Thymus (tissue), 11 donors: ENCODE results near the gene SCYGR7. TPM values are rescaled to one million over a fixed set of nuclear protein-coding genes. Genes with fewer than 3 reads are reported as not detected.
"Not testable (repeated sequence)": the region's sequence is repeated elsewhere in the genome, so short reads cannot be mapped to it uniquely, and the experiment has no call there.

Source experiments
- DNase-seq, 9 donors: peaks; one replicate each; pipeline ENCODE4 v3.0.0-alpha.2; 2013; ENCODE audit warnings: low spot score in 9 of 9, low read depth in 6 of 9, missing footprints in 1 of 9
- H3K27ac ChIP-seq, 2 donors: one replicate each; pipeline ENCODE4 v1.5.1; 2013; ENCODE audit warnings: control low read depth in 1 of 2, low read depth in 1 of 2, low read length in 1 of 2, mild to moderate bottlenecking in 1 of 2, moderate library complexity in 1 of 2
- H3K27me3 ChIP-seq, 2 donors: one replicate each; pipeline ENCODE4 v1.5.1; 2013; ENCODE audit warnings: low read length in 1 of 2; ENCODE audit not compliant: control insufficient read depth in 2 of 2, insufficient read depth in 1 of 2
- H3K36me3 ChIP-seq, 2 donors: one replicate each; pipeline ENCODE4 v1.5.1; 2013; ENCODE audit warnings: low read length in 1 of 2, mild to moderate bottlenecking in 1 of 2, moderate library complexity in 1 of 2; ENCODE audit not compliant: control insufficient read depth in 2 of 2, insufficient read depth in 2 of 2
- H3K4me1 ChIP-seq, 2 donors: one replicate each; pipeline ENCODE4 v1.5.1; 2013; ENCODE audit warnings: low read length in 2 of 2; ENCODE audit not compliant: control insufficient read depth in 2 of 2, insufficient read depth in 2 of 2
- H3K4me3 ChIP-seq, 2 donors: one replicate each; pipeline ENCODE4 v1.5.1; 2013; ENCODE audit warnings: low read length in 2 of 2, control low read depth in 1 of 2, mild to moderate bottlenecking in 1 of 2
- H3K9me3 ChIP-seq, 2 donors: one replicate each; pipeline ENCODE4 v1.5.1; 2013; ENCODE audit warnings: low read length in 1 of 2, mild to moderate bottlenecking in 1 of 2; ENCODE audit not compliant: control insufficient read depth in 2 of 2, insufficient read depth in 1 of 2
- WGBS: extraction: QIAGEN DNeasy Blood & Tissue Kit; methylation state at CpG from one replicate; pipeline ENCODE4 v1.1.7; 2013; 5-methylcytosine and 5-hydroxymethylcytosine counted together
- polyA plus RNA-seq: library from polyadenylated mRNA; stranded (reverse); fragments of 200-250 nt; gene quantifications from one replicate; pipeline ENCODE4 v1.2.3, GENCODE V29; 2013
- total RNA-seq: library from RNA; stranded (reverse); fragments of 120-200 nt; gene quantifications from one replicate; pipeline ENCODE4 v1.2.4, GENCODE V29; 2013
- donor health status: healthy.

SCYGR7 gene
- total and polyA plus RNA-seq, 2 donors = not detected

DNA sequence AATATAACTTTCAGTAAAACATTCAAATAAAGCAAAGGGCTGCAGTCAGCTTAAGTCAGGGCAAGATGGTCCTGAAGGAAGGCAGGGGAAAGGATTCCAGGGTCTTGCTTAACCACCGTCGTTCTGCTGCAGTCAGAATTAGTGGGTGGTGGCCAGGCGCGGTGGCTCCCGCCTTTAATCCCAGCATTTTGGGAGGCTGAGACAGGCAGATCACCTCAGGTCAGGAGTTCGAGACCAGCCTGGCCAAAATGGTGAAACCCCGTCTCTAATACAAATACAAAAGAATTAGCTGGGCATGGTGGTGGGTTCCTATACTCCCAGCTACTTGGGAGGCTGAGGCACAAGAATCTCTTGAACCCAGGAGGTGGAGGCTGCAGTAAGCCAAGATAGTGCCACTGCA lies 17.1 kb upstream of the SCYGR7 start:
- WGBS = 98% methylated on average over 7 of the region's 7 CpGs
- Histone ChIP-seq H3K9me3 (no peaks in the 10 kb centered on the region), H3K27ac (no peak overlapping the region), H3K36me3 (no peaks in the 10 kb centered on the region), H3K4me3 (no peak overlapping the region), H3K27me3 (no peaks in the 10 kb centered on the region), H3K4me1 (no peaks in the 10 kb centered on the region)
- DNase-seq = no peak

DNA sequence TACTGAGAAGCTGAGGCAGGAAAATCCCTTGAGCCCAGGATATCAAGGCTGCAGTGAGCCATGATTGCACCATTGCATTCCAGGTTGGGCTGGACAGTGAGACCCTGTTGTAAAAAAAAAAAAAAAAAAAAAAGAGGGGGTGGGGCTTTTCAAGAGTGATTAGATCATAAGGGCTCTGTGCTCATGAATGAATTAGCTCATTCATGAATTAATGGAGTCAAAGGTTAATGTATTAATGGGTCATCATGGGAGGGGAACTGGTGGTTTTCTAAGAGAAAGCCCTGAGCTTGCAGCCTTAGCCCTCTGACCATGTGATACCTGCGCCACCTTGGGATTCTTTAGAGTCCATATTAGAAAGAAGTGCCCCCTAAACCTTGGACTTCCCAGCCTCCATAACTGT lies 14.8 kb upstream of the SCYGR7 start:
- Histone ChIP-seq H3K27ac (no peak overlapping the region), H3K4me1 (no peaks in the 10 kb centered on the region), H3K36me3 (no peaks in the 10 kb centered on the region), H3K9me3 (no peaks in the 10 kb centered on the region), H3K4me3 (no peak overlapping the region), H3K27me3 (peaks cover 0 to 17% of the 10 kb centered on the region in 2 donors)
- no peak for DNase-seq
- 98% methylated on average over 1 of the region's 1 CpG for WGBS

DNA sequence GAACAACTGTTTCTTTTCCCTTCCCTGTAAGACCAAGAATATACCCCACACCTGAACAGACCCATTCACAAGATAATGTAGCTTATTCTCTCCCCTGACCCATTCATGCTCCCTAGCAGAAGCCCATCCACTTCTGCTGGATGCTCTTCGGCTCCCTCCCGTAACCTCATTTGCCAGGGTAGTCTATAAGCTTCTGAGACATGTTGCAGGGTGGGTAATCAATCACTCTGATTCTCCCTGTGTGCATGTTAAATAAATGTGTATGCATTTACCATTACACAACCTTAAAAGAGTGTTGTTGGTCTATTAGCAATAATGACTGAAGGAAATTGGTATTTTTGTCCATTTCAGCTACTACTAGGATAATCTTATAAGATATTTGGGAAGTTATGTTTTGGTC lies 11.6 kb upstream of the SCYGR7 start:
- DNase-seq = no peak
- Histone ChIP-seq H3K4me3 (no peak overlapping the region), H3K4me1 (no peaks in the 10 kb centered on the region), H3K27me3 (peaks cover 0 to 17% of the 10 kb centered on the region in 2 donors), H3K27ac (no peak overlapping the region), H3K9me3 (no peaks in the 10 kb centered on the region), H3K36me3 (no peaks in the 10 kb centered on the region)
- 98% methylated on average over 2 of the region's 2 CpGs for WGBS

DNA sequence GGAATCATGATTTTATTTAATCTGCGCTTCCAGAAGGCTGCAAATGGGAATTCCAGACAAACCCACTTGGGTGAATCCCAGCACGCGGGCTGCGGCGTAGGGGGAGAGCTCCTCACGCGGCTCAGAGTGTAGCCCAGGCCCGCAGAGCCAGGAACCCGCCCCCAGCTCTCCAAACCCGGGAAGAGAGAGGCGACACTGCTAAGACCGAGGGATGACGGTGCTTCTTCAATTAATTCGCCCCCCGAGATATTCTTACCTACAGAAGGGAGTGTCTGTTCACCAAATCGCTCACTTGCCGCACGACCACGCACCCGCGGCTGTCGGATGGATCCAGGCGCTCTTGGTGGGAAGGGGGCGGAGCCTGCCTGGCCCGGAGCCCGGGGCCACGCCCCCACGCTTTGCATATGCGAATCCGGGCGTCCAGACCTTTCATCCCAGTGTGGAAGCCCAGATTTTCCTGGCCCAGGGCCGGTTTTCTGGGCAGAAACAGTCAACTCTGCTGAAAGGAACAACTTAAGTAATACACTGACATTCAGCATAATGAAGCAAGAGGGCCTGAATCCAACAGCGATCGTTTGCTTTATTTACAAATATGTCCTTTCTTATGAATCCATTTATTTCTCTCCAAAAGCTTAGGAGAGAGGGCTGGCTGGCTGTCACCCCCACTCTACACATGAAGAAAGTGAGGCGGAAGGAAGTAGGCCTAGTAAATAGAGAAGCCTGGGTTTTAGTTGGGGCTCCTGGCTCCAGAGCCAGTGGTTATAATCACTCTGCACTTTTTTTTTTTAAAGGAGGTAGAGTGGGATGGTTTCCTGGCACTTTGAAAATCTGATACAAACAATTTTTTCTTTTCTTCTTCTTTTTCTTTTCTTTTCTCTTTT lies 10.2 kb upstream of the SCYGR7 start, which contains the start of gene SLC19A3:
TSS of gene SLC19A3 (minus strand) at position 342 of the 881 bp plus-strand sequence. CDS start 15,710 bp downstream, outside the sequence.
- Histone ChIP-seq H3K27me3 (peaks cover 0 to 17% of the 10 kb centered on the region in 2 donors), H3K36me3 (no peaks in the 10 kb centered on the region), H3K9me3 (no peaks in the 10 kb centered on the region), H3K4me3 (no peak within 1 kb of the TSS), H3K27ac (no peak within 1 kb of the TSS), H3K4me1 (no peaks in the 10 kb centered on the region)
- 13% methylated on average over 35 of the region's 35 CpGs for WGBS
- peak in 5 of 9 donors; percentile 1 to 19 (median 15) for DNase-seq

DNA sequence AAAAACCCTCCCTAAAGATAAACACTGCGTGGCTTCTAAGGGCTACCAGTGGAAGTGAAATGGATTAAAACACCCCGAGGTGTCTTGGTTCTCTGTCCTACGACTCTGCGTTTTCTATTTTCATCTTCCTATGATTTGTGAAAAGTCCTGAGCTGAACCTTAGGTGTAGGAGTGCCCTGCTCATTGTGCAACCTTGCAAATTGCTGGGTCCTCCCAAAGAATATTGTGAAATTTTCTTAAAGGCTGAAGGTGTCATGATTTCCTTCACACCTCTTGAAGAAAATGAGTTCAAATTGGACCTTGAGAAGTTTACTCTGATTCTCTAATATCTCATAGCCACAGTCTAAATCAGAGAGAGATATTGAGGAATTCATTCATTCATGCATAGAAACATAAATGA lies 8.5 kb upstream of the SCYGR7 start:
- Histone ChIP-seq H3K27ac (no peak overlapping the region), H3K27me3 (peaks cover 0 to 17% of the 10 kb centered on the region in 2 donors), H3K9me3 (no peaks in the 10 kb centered on the region), H3K4me1 (no peaks in the 10 kb centered on the region), H3K4me3 (no peak overlapping the region), H3K36me3 (no peaks in the 10 kb centered on the region)
- DNase-seq = no peak
- 97% methylated on average over 4 of the region's 4 CpGs for WGBS

DNA sequence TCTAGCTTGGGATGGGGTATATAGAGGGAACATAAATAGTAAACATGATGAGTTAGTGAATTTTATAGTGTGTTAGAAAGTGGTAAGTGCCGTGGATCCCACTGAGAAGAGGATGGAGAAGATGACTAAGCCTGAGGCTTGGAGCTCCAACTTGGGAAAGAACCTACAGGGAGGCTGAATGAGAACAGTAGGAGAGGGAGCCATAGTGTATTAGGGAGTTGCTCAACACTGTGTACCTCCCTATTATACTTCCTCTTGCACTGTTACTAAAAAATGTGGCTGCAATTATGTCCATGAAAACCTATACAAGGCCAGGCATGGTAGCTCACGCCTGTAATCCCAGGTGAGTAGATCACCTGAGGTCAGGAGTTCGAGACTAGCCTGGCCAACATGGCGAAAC lies 7.5 kb upstream of the SCYGR7 start:
- no peak for DNase-seq
- Histone ChIP-seq H3K9me3 (no peaks in the 10 kb centered on the region), H3K27me3 (peaks cover 0 to 17% of the 10 kb centered on the region in 2 donors), H3K4me1 (no peaks in the 10 kb centered on the region), H3K4me3 (no peak overlapping the region), H3K36me3 (no peaks in the 10 kb centered on the region), H3K27ac (no peak overlapping the region)
- WGBS = 94% methylated on average over 4 of the region's 4 CpGs

DNA sequence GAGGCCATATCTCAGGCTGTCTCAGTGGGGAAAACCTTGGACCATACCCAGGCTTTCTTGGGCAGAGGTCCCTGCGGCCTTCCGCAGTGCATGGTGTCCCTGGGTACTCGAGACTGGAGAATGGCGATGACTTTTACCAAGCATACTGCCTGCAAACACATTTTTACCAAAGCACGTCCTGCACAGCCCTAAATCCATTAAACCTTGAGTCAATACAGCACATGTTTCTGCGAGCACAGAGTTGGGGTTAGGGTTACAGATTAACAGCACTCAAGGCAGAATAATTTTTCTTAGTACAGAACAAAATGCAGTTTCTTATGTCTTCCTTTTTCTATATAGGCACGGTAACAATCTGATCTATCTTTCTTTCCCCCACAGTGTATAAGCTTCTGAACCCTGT lies 5.3 kb upstream of the SCYGR7 start:
- 97% methylated on average over 7 of the region's 7 CpGs for WGBS
- not testable (repeated sequence) for H3K36me3 ChIP-seq, DNase-seq, H3K4me3 ChIP-seq, H3K27me3 ChIP-seq, H3K4me1 ChIP-seq, H3K27ac ChIP-seq, H3K9me3 ChIP-seq

DNA sequence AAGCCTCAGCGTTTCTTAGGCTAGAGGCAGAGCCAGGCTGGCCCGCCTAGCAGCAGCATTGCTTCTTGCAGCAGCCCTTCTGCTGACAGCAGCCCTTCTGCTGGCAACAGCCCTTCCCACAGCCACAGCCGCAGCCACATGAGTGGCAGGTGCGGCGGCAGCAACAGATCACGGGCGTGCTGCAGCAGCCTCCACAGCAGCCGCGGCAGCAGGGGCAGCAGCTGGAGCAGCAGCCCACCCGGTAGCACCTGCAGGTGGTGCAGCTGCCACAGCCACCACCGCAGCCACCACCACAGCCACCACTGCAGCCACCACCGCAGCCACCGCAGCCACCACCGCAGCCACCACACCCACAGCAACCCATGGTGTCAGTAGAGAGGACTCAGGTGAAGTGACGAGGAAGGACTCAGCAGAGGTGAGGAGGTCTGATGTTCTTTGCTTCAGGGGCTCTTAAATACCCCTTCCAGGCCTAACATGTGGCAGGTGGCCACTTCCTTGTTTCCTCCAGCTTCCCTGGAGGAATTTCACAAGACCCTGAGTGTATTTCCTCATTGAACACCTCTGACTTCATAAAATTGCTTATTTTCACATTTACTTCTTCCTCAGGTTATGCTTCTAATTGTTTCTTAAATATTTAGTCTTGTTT lies 3.6 kb upstream of the SCYGR7 start, which contains the start of gene SCYGR6:
TSS of gene SCYGR6 (minus strand) at position 364 of the 646 bp plus-strand sequence. CDS start at position 364, 0 bp downstream.
- WGBS = 93% methylated on average over 15 of the region's 15 CpGs
- Histone ChIP-seq H3K27ac (no peak within 1 kb of the TSS), H3K4me1 (no peaks in the 10 kb centered on the region), H3K27me3 (no peaks in the 10 kb centered on the region), H3K36me3 (no peaks in the 10 kb centered on the region), H3K9me3 (no peaks in the 10 kb centered on the region), H3K4me3 (no peak within 1 kb of the TSS)
- DNase-seq = no peak

DNA sequence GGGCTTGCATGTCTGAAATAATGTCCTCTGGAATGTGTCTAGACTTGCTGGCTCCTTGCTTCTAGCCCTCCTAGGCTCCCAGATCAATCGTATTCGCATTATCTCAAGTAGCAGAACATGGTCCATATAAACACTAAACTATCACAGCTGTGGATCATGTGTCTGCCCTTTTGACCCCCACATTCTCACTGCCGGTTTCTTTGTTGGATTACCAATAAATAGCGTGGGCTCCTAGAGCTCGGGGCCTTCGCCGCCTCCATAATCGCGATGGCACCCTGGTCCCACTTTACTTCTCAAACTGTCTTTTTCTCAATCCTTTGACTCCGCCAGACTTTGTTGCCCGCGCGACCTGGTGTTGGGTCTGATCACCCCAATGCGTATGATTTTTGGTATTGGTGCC lies 11.2 kb downstream of the SCYGR7 start:
- Histone ChIP-seq H3K27me3 (no peaks in the 10 kb centered on the region), H3K4me1 (no peaks in the 10 kb centered on the region), H3K4me3 (no peak overlapping the region), H3K36me3 (no peaks in the 10 kb centered on the region), H3K27ac (no peak overlapping the region), H3K9me3 (no peaks in the 10 kb centered on the region)
- no peak for DNase-seq
- WGBS = 90% methylated on average over 14 of the region's 14 CpGs
